ENCODE measurements around the gene PASD1.

GRCh38 chrX:151702026-151702714 lies 138.7 kb downstream of the PASD1 start:
- TF ChIP-seq EZH2 (IDR thresholded peaks at IDR 0.05; ENCODE audit: low read length, unreplicated experiment) = no peak
- TF ChIP-seq EZH2phosphoT487 (IDR thresholded peaks at IDR 0.05; ENCODE audit: borderline replicate concordance, low read length) = no peak
